Neural cell (in vitro differentiated cells): Measurements from ENCODE around the gene FAXC.

Source experiments
- CTCF ChIP-seq: fragments of 450-650 bp; IDR thresholded peaks from 2 replicates; pipeline ENCODE4 v1.5.1; 2014; ENCODE audit warnings: antibody characterized with exemption, mild to moderate bottlenecking, moderate library complexity; ENCODE audit not compliant: poor library complexity, severe bottlenecking
- EP300 ChIP-seq: fragments of 450-650 bp; conservative IDR thresholded peaks from 2 replicates; pipeline ENCODE4 v1.6.1; 2014; ENCODE audit warnings: antibody characterized with exemption, mild to moderate bottlenecking, moderate library complexity; ENCODE audit not compliant: poor library complexity, severe bottlenecking
- EZH2 ChIP-seq: fragments of 200-600, 300-800 bp; shearing (Covaris generic), sonication (generic); IDR thresholded peaks from 2 replicates; pipeline ENCODE4 v1.6.1; 2014; ENCODE audit warnings: antibody characterized with exemption, low read length, borderline replicate concordance, mild to moderate bottlenecking; ENCODE audit not compliant: insufficient read depth, poor library complexity, severe bottlenecking
- MXI1 ChIP-seq: fragments of 450-650 bp; conservative IDR thresholded peaks from 2 replicates; pipeline ENCODE4 v1.6.1; 2014; ENCODE audit warnings: antibody characterized with exemption, mild to moderate bottlenecking; ENCODE audit not compliant: poor library complexity, severe bottlenecking
- POLR2AphosphoS5 ChIP-seq: IDR thresholded peaks from 2 replicates; pipeline ENCODE4 v1.6.1; 2012
- REST ChIP-seq: IDR thresholded peaks from 2 replicates; pipeline ENCODE4 v1.6.1; 2012; ENCODE audit warnings: borderline replicate concordance
- SMC3 ChIP-seq: fragments of 450-650 bp; conservative IDR thresholded peaks from 2 replicates; pipeline ENCODE4 v1.6.1; 2014; ENCODE audit warnings: antibody characterized with exemption, mild to moderate bottlenecking, moderate library complexity; ENCODE audit not compliant: poor library complexity

- no peak for TF ChIP-seq EZH2
- TF ChIP-seq CTCF: no peak
- no peak for TF ChIP-seq SMC3
- no peak for TF ChIP-seq MXI1
- TF ChIP-seq POLR2AphosphoS5: peak; percentile 58
- no peak for TF ChIP-seq EP300
- peak; percentile 46 for TF ChIP-seq REST
Observed at GRCh38 chr6:99338188-99338587, 11.3 kb downstream of the FAXC start.
